Neuronal stem cell (in vitro differentiated cells): ENCODE measurements around the gene IER5L.

Experiments
- DNase-seq: peaks from one replicate; pipeline ENCODE4 v3.0.0-alpha.2; 2013; ENCODE audit warnings: low spot score
- H2AFZ ChIP-seq: one replicate; pipeline ENCODE4 v1.6.1; 2013; ENCODE audit warnings: mild to moderate bottlenecking, low read length, inconsistent platforms
- H2AK5ac ChIP-seq: 2 replicates; pipeline ENCODE4 v1.6.1; 2013; ENCODE audit warnings: low read depth, mild to moderate bottlenecking, inconsistent platforms, low read length, moderate library complexity, mixed read lengths
- H2BK120ac ChIP-seq: 2 replicates; pipeline ENCODE4 v1.6.1; 2013; ENCODE audit warnings: low read depth, mild to moderate bottlenecking, inconsistent platforms, low read length, moderate library complexity, mixed read lengths
- H2BK12ac ChIP-seq: one replicate; pipeline ENCODE4 v1.6.1; 2013; ENCODE audit warnings: low read length, inconsistent platforms
- H2BK15ac ChIP-seq: 2 replicates; pipeline ENCODE4 v1.6.1; 2013; ENCODE audit warnings: mild to moderate bottlenecking, low read length, inconsistent platforms, mixed read lengths
- H2BK5ac ChIP-seq: one replicate; pipeline ENCODE4 v1.6.1; 2013; ENCODE audit warnings: inconsistent platforms, mild to moderate bottlenecking, low read length, moderate library complexity
- H3K14ac ChIP-seq: one replicate; pipeline ENCODE4 v1.6.1; 2013; ENCODE audit warnings: low read length, inconsistent platforms
- H3K18ac ChIP-seq: 2 replicates; pipeline ENCODE4 v1.6.1; 2013; ENCODE audit warnings: low read length, inconsistent platforms
- H3K23ac ChIP-seq: 2 replicates; pipeline ENCODE4 v1.6.1; 2013; ENCODE audit warnings: low read depth, mild to moderate bottlenecking, mixed read lengths, low read length, inconsistent platforms; ENCODE audit not compliant: poor library complexity
- H3K27ac ChIP-seq: replicated peaks from 3 replicates; pipeline ENCODE4 v1.5.1; 2013; ENCODE audit warnings: low read length, inconsistent platforms
- H3K27me3 ChIP-seq, 3 experiments: 2 replicates each; pipeline ENCODE4 v1.6.1; 2013; ENCODE audit warnings: low read length in 3 of 3, mild to moderate bottlenecking in 2 of 3, inconsistent platforms in 1 of 3, low read depth in 1 of 3, mixed read lengths in 1 of 3, moderate library complexity in 1 of 3; ENCODE audit not compliant: control insufficient read depth in 3 of 3, insufficient read depth in 3 of 3
- H3K36me3 ChIP-seq, 2 donors: replicated peaks in 1 of 2; 2 replicates each; pipeline ENCODE4 v1.6.1; 2013; ENCODE audit warnings: low read length in 2 of 2; ENCODE audit not compliant: control insufficient read depth in 2 of 2, insufficient read depth in 2 of 2
- H3K4ac ChIP-seq: 2 replicates; pipeline ENCODE4 v1.6.1; 2013; ENCODE audit warnings: inconsistent platforms, mild to moderate bottlenecking, low read length, moderate library complexity
- H3K4me1 ChIP-seq, 2 donors: 1 replicate in 1 of 2; 2 replicates in 1 of 2; pipeline ENCODE4 v1.6.1; 2013; ENCODE audit warnings: low read length in 2 of 2, low read depth in 1 of 2; ENCODE audit not compliant: control insufficient read depth in 2 of 2, insufficient read depth in 1 of 2
- H3K4me2 ChIP-seq: one replicate; pipeline ENCODE4 v1.6.1; 2013; ENCODE audit warnings: mild to moderate bottlenecking, low read length, inconsistent platforms; ENCODE audit not compliant: insufficient read depth, poor library complexity, severe bottlenecking
- H3K4me3 ChIP-seq, 2 donors: 2 replicates each; pipeline ENCODE4 v1.5.1; 2013; ENCODE audit warnings: low read length in 2 of 2, mild to moderate bottlenecking in 2 of 2, inconsistent platforms in 1 of 2, moderate library complexity in 1 of 2
- H3K79me1 ChIP-seq: one replicate; pipeline ENCODE4 v1.6.1; 2013; ENCODE audit warnings: low read depth, mild to moderate bottlenecking, inconsistent platforms, low read length, moderate library complexity
- H3K9ac ChIP-seq: one replicate; pipeline ENCODE4 v1.6.1; 2013; ENCODE audit warnings: mild to moderate bottlenecking, low read depth, low read length, inconsistent platforms; ENCODE audit not compliant: poor library complexity
- H3K9me3 ChIP-seq, 2 donors: replicated peaks in 1 of 2; 2 replicates each; pipeline versions ENCODE3 to v1.6.1; 2013; ENCODE audit warnings: low read length in 2 of 2, mild to moderate bottlenecking in 2 of 2, inconsistent platforms in 1 of 2, low read depth in 1 of 2, mixed read lengths in 1 of 2, moderate library complexity in 1 of 2; ENCODE audit not compliant: control insufficient read depth in 2 of 2, insufficient read depth in 1 of 2
- H4K8ac ChIP-seq: one replicate; pipeline ENCODE4 v1.6.1; 2013; ENCODE audit warnings: low read depth, mild to moderate bottlenecking, inconsistent platforms, low read length, moderate library complexity
- H4K91ac ChIP-seq: one replicate; pipeline ENCODE4 v1.6.1; 2013; ENCODE audit warnings: low read length, low read depth, mild to moderate bottlenecking, inconsistent platforms; ENCODE audit not compliant: poor library complexity
- WGBS, 2 donors: extraction: QIAGEN DNeasy Blood & Tissue Kit; methylation state at CpG; one replicate each; pipeline ENCODE4 v1.1.7; 2013; ENCODE audit warnings: missing lambda C conversion rate in 2 of 2, mixed read lengths in 1 of 2; ENCODE audit not compliant: insufficient read length in 2 of 2, insufficient replicate concordance in 1 of 2; ENCODE audit errors: extremely low coverage in 2 of 2; 5-methylcytosine and 5-hydroxymethylcytosine counted together

IER5L gene

GRCh38 chr9:129185991-129186390, 7.9 kb upstream of the IER5L start:
- no peak overlapping the region for H2BK5ac ChIP-seq
- no peak overlapping the region for H2BK15ac ChIP-seq
- H3K4ac ChIP-seq, result no peak overlapping the region
- no peak overlapping the region for H3K14ac ChIP-seq
- H3K79me1 ChIP-seq, result no peaks in the 10 kb centered on the region
- no peak overlapping the region for H2BK12ac ChIP-seq
- no peak overlapping the region for H4K8ac ChIP-seq
- no peak overlapping the region for H3K9ac ChIP-seq
- H3K36me3 ChIP-seq, result no peaks in the 10 kb centered on the region
- peaks cover 3 to 4% of the 10 kb centered on the region in 2 donors for H3K9me3 ChIP-seq
- H2AFZ ChIP-seq, result no peak overlapping the region
- WGBS, 2 donors, result no CpG with 5 or more reads among the region's 10 CpGs
- H2BK120ac ChIP-seq, result no peak overlapping the region
- no peak overlapping the region for H3K4me2 ChIP-seq
- no peak overlapping the region for H3K27ac ChIP-seq
- no peak overlapping the region for H4K91ac ChIP-seq
- H3K4me3 ChIP-seq, result no peak overlapping the region
- DNase-seq, result no peak
- peaks cover 0 to 9% (median 5%) of the 10 kb centered on the region in 3 experiments for H3K27me3 ChIP-seq
- peak overlapping the region; percentile 16 for H2AK5ac ChIP-seq
- H3K23ac ChIP-seq, result peak overlapping the region; percentile 39
- H3K18ac ChIP-seq, result peak overlapping the region; percentile 51
- peaks cover 12 to 16% of the 10 kb centered on the region in 2 donors for H3K4me1 ChIP-seq

- Histone ChIP-seq H3K9me3 (peaks cover 3 to 4% of the 10 kb centered on the region in 2 donors), H3K4me1 (peaks cover 12 to 16% of the 10 kb centered on the region in 2 donors), H3K36me3 (no peaks in the 10 kb centered on the region), H4K91ac (peak overlapping the region; percentile 4), H2BK120ac (no peak overlapping the region), H3K4ac (no peak overlapping the region), H4K8ac (no peak overlapping the region), H3K79me1 (no peaks in the 10 kb centered on the region), H3K9ac (peak overlapping the region; percentile 44), H3K23ac (peak overlapping the region; percentile 14), H3K27me3 (peaks cover 0 to 9% (median 5%) of the 10 kb centered on the region in 3 experiments), H2BK15ac (no peak overlapping the region), H3K4me2 (no peak overlapping the region), H2BK5ac (no peak overlapping the region), H3K18ac (no peak overlapping the region), H2AK5ac (no peak overlapping the region), H2BK12ac (peak overlapping the region; percentile 68), H3K4me3 (peak overlapping the region in 1 of 2 donors; percentile 5), H3K27ac (no peak overlapping the region), H2AFZ (no peak overlapping the region), H3K14ac (no peak overlapping the region)
- no peak for DNase-seq
- no CpG with 5 or more reads among the region's 6 CpGs for WGBS, 2 donors
These were observed 7.3 kb upstream of the IER5L start for GRCh38 chr9:129185402-129185801.

GRCh38 chr9:129184596-129185122, 6.6 kb upstream of the IER5L start:
- H3K27me3 ChIP-seq, result peaks cover 0 to 12% (median 5%) of the 10 kb centered on the region in 3 experiments
- peaks cover 3 to 4% of the 10 kb centered on the region in 2 donors for H3K9me3 ChIP-seq
- peak overlapping the region; percentile 30 for H2BK120ac ChIP-seq
- no CpG with 5 or more reads among the region's 9 CpGs for whole genome bisulfite sequencing, 2 donors
- peak overlapping the region; percentile 12 for H3K9ac ChIP-seq
- no peak overlapping the region for H4K8ac ChIP-seq
- H4K91ac ChIP-seq, result no peak overlapping the region
- no peaks in the 10 kb centered on the region for H3K79me1 ChIP-seq
- H2AFZ ChIP-seq, result peak overlapping the region; percentile 44
- no peak overlapping the region for H3K4me2 ChIP-seq
- H3K36me3 ChIP-seq, result no peaks in the 10 kb centered on the region
- no peak overlapping the region for H3K27ac ChIP-seq
- peak overlapping the region; percentile 79 for H2AK5ac ChIP-seq
- no peak overlapping the region for H3K14ac ChIP-seq
- H3K4me1 ChIP-seq, result peaks cover 13 to 17% of the 10 kb centered on the region in 2 donors
- no peak for DNase-seq
- no peak overlapping the region for H3K4ac ChIP-seq
- H2BK12ac ChIP-seq, result peak overlapping the region; percentile 77
- H3K23ac ChIP-seq, result no peak overlapping the region
- H3K4me3 ChIP-seq, result no peak overlapping the region
- peak overlapping the region; percentile 64 for H2BK15ac ChIP-seq
- no peak overlapping the region for H2BK5ac ChIP-seq
- peak overlapping the region; percentile 20 for H3K18ac ChIP-seq

DNA sequence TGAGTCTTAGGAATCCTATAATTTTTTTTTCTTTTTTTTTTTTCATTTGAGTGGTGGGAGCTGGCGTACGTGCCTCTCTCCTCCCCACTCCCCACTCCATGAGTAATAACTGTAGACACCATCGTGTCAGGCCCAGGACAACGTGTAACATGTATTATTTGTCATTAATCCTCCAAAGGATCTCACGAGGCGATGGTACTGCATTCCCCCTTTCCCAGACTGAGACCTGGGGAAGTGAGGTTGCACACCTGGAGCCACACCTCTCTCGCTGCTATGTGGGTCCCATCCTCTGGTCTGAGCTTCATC, 6.1 kb upstream of the IER5L start:
- peak overlapping the region; percentile 77 for H2BK12ac ChIP-seq
- no peak overlapping the region for H4K8ac ChIP-seq
- peak overlapping the region; percentile 79 for H2AK5ac ChIP-seq
- H3K4ac ChIP-seq, result no peak overlapping the region
- H3K36me3 ChIP-seq, result no peaks in the 10 kb centered on the region
- peak overlapping the region; percentile 64 for H2BK15ac ChIP-seq
- H3K23ac ChIP-seq, result no peak overlapping the region
- WGBS, 2 donors, result no CpG with 5 or more reads among the region's 7 CpGs
- peak overlapping the region; percentile 19 for H3K27ac ChIP-seq
- no peak for DNase-seq
- H3K27me3 ChIP-seq, result peaks cover 0 to 12% (median 5%) of the 10 kb centered on the region in 3 experiments
- peak overlapping the region; percentile 31 for H2AFZ ChIP-seq
- peak overlapping the region; percentile 12 for H3K9ac ChIP-seq
- no peak overlapping the region for H3K4me2 ChIP-seq
- no peaks in the 10 kb centered on the region for H3K79me1 ChIP-seq
- no peak overlapping the region for H3K14ac ChIP-seq
- H2BK120ac ChIP-seq, result peak overlapping the region; percentile 30
- H3K18ac ChIP-seq, result peak overlapping the region; percentile 80
- no peak overlapping the region for H2BK5ac ChIP-seq
- peaks cover 17 to 22% of the 10 kb centered on the region in 2 donors for H3K4me1 ChIP-seq
- peaks cover 3 to 4% of the 10 kb centered on the region in 2 donors for H3K9me3 ChIP-seq
- H4K91ac ChIP-seq, result no peak overlapping the region
- H3K4me3 ChIP-seq, result no peak overlapping the region
